ENCODE measurements around the gene PHACTR3. TPM values are rescaled to one million over a fixed set of nuclear protein-coding genes. Genes with fewer than 3 reads are reported as not detected.

Gene PHACTR3
- total RNA-seq, 1 experiment from 2014 or later, result not detected

DNA sequence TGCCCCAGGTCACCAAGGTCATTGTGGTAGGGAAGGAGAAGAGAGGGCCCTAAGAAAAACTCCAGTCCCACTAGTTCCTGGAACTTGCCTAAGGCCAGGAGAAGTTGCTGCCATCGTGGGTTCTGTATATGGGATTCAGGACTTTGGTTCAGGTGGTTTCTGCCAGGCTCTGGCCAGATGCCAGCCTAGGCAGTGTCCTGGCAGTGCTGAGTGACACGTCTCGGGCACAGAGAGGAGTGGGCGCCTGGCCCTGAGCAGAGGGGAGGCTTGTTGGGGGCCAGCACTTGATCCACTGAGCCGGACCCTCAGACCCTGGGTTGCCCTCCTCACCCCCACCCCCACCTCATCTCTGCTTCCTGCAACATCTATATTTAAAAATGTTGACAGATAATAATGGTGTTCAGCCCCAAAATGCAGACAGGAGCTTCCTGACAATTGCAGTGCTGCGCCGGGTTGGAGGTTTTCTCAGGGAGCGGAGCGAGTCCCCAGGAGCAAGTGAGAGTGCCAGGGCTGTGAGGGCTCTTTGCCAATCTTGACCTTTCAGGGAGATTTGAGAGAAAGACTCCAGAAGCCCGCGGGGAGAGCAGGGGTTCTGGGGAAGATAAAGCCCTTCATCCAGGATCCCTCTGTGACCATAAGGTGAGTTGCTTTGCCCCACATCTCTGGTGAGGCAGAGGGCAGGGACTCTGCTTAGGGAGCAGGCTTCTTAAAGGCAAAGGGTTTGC is 71.9 kb downstream of the PHACTR3 start:
- Histone ChIP-seq H3K9me3 (ENCODE audit: control insufficient read depth in 1 of 2, insufficient read depth in 1 of 2, low read depth in 1 of 2, low read length in 2 of 2) (no peaks in the 10 kb centered on the region), H3K9me2 (ENCODE audit: insufficient read depth) (no peaks in the 10 kb centered on the region), H3K27me3 (ENCODE audit: insufficient read depth, low read length) (peaks cover 45% of the 10 kb centered on the region), H3K36me3 (ENCODE audit: control insufficient read depth in 1 of 2, insufficient read depth in 2 of 2, low read length in 2 of 2) (no peaks in the 10 kb centered on the region), H2AFZ (ENCODE audit: low read depth, low read length, poor library complexity, severe bottlenecking) (no peak overlapping the region), H3K9ac (ENCODE audit: low read length) (no peak overlapping the region), H3K27ac (ENCODE audit: low read depth, low read length) (no peak overlapping the region), H3K4me2 (ENCODE audit: low read length) (no peak overlapping the region), H4K20me1 (ENCODE audit: insufficient read depth) (no peaks in the 10 kb centered on the region), H3K79me2 (ENCODE audit: insufficient read depth, low read length) (no peaks in the 10 kb centered on the region), H3K4me1 (ENCODE audit: control insufficient read depth in 1 of 2, insufficient read depth in 2 of 2, low read length in 2 of 2) (no peaks in the 10 kb centered on the region), H3K4me3 (replicated peaks in 1 of 2; ENCODE audit: low read depth in 1 of 2, low read length in 2 of 2) (no peak overlapping the region)
- intact Hi-C loops (cut with micrococcal nuclease), result no loop called here
- no TSS peak for BruUV-seq (replicated peaks)
- ChIA-PET POLR2A (no interaction called here), CTCF (no interaction called here), RAD21 (ENCODE audit: low non-redundant PET in 1 of 2, low total read pairs in 2 of 2, uncharacterized antibody in 2 of 2, unreplicated experiment in 2 of 2) (no interaction called here)
- DNase-seq (ENCODE audit: low read depth, low spot score) (no peak), ATAC-seq (no peak)
- TF ChIP-seq, protein P1, sequence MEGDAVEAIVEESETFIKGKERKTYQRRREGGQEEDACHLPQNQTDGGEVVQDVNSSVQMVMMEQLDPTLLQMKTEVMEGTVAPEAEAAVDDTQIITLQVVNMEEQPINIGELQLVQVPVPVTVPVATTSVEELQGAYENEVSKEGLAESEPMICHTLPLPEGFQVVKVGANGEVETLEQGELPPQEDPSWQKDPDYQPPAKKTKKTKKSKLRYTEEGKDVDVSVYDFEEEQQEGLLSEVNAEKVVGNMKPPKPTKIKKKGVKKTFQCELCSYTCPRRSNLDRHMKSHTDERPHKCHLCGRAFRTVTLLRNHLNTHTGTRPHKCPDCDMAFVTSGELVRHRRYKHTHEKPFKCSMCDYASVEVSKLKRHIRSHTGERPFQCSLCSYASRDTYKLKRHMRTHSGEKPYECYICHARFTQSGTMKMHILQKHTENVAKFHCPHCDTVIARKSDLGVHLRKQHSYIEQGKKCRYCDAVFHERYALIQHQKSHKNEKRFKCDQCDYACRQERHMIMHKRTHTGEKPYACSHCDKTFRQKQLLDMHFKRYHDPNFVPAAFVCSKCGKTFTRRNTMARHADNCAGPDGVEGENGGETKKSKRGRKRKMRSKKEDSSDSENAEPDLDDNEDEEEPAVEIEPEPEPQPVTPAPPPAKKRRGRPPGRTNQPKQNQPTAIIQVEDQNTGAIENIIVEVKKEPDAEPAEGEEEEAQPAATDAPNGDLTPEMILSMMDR (IDR thresholded peaks at IDR 0.05 in 2 of 3, conservative IDR thresholded peaks at IDR 0.05 in 1 of 3; ENCODE audit: borderline replicate concordance in 1 of 3, insufficient read depth in 1 of 3, low read depth in 2 of 3, low read length in 2 of 3), result no peak
- TF ChIP-seq ZNF274 (IDR thresholded peaks at IDR 0.05; ENCODE audit: low read depth, low read length) (no peak), CEBPB (IDR thresholded peaks at IDR 0.05; ENCODE audit: low read depth) (no peak), SP1 (IDR thresholded peaks at IDR 0.05; ENCODE audit: low read depth) (no peak), ZFX (IDR thresholded peaks at IDR 0.05) (no peak), FOSL1 (IDR thresholded peaks at IDR 0.05; ENCODE audit: low read depth) (no peak), SIN3A (IDR thresholded peaks at IDR 0.05; ENCODE audit: low read depth) (no peak), YY1 (IDR thresholded peaks at IDR 0.05; ENCODE audit: extremely low read depth, insufficient replicate concordance, low read depth, low read length) (no peak), POLR2A (IDR thresholded peaks at IDR 0.05; ENCODE audit: borderline replicate concordance, extremely low read depth, insufficient read depth, insufficient read length) (no peak)
- TF ChIP-seq, protein P2, sequence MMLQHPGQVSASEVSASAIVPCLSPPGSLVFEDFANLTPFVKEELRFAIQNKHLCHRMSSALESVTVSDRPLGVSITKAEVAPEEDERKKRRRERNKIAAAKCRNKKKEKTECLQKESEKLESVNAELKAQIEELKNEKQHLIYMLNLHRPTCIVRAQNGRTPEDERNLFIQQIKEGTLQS (IDR thresholded peaks at IDR 0.05), result no peak
- TF ChIP-seq, protein P3, sequence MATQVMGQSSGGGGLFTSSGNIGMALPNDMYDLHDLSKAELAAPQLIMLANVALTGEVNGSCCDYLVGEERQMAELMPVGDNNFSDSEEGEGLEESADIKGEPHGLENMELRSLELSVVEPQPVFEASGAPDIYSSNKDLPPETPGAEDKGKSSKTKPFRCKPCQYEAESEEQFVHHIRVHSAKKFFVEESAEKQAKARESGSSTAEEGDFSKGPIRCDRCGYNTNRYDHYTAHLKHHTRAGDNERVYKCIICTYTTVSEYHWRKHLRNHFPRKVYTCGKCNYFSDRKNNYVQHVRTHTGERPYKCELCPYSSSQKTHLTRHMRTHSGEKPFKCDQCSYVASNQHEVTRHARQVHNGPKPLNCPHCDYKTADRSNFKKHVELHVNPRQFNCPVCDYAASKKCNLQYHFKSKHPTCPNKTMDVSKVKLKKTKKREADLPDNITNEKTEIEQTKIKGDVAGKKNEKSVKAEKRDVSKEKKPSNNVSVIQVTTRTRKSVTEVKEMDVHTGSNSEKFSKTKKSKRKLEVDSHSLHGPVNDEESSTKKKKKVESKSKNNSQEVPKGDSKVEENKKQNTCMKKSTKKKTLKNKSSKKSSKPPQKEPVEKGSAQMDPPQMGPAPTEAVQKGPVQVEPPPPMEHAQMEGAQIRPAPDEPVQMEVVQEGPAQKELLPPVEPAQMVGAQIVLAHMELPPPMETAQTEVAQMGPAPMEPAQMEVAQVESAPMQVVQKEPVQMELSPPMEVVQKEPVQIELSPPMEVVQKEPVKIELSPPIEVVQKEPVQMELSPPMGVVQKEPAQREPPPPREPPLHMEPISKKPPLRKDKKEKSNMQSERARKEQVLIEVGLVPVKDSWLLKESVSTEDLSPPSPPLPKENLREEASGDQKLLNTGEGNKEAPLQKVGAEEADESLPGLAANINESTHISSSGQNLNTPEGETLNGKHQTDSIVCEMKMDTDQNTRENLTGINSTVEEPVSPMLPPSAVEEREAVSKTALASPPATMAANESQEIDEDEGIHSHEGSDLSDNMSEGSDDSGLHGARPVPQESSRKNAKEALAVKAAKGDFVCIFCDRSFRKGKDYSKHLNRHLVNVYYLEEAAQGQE (IDR thresholded peaks at IDR 0.05; ENCODE audit: low read depth), result no peak
- TF ChIP-seq, protein P4, sequence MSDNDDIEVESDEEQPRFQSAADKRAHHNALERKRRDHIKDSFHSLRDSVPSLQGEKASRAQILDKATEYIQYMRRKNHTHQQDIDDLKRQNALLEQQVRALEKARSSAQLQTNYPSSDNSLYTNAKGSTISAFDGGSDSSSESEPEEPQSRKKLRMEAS (IDR thresholded peaks at IDR 0.05), result no peak
- TF ChIP-seq, protein P5, sequence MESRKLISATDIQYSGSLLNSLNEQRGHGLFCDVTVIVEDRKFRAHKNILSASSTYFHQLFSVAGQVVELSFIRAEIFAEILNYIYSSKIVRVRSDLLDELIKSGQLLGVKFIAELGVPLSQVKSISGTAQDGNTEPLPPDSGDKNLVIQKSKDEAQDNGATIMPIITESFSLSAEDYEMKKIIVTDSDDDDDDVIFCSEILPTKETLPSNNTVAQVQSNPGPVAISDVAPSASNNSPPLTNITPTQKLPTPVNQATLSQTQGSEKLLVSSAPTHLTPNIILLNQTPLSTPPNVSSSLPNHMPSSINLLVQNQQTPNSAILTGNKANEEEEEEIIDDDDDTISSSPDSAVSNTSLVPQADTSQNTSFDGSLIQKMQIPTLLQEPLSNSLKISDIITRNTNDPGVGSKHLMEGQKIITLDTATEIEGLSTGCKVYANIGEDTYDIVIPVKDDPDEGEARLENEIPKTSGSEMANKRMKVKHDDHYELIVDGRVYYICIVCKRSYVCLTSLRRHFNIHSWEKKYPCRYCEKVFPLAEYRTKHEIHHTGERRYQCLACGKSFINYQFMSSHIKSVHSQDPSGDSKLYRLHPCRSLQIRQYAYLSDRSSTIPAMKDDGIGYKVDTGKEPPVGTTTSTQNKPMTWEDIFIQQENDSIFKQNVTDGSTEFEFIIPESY (IDR thresholded peaks at IDR 0.05; ENCODE audit: extremely low read depth, insufficient replicate concordance, low read length), result no peak

Measured in HCT116 (cell line).